GM12891 (cell line): ENCODE results near the gene HOXA9.

Source experiments
- PAX5 ChIP-seq: IDR thresholded peaks from 2 replicates; pipeline ENCODE4 v1.6.1; 2011; ENCODE audit warnings: low read length, moderate library complexity, mild to moderate bottlenecking; ENCODE audit not compliant: insufficient read depth, severe bottlenecking
- POLR2A ChIP-seq: IDR thresholded peaks from 2 replicates; pipeline ENCODE4 v1.6.1; 2011; ENCODE audit warnings: low read depth, low read length, control low read depth
- POLR2AphosphoS5 ChIP-seq: IDR thresholded peaks from 2 replicates; pipeline ENCODE4 v1.6.1; 2011; ENCODE audit warnings: low read depth, low read length, control low read depth
- POU2F2 ChIP-seq: IDR thresholded peaks from 2 replicates; pipeline ENCODE4 v1.6.1; 2011; ENCODE audit warnings: low read depth, mild to moderate bottlenecking, control low read depth, low read length, moderate library complexity
- SPI1 ChIP-seq: IDR thresholded peaks from 2 replicates; pipeline ENCODE4 v1.6.1; 2011; ENCODE audit warnings: low read depth, low read length, control low read depth
- TAF1 ChIP-seq: IDR thresholded peaks from 2 replicates; pipeline ENCODE4 v1.6.1; 2011; ENCODE audit warnings: low read depth, low read length, control low read depth

GRCh38 chr7:27134392-27134791 lies 30.9 kb downstream of the HOXA9 start:
- TF ChIP-seq TAF1 (no peak), POLR2AphosphoS5 (no peak), POLR2A (no peak), POU2F2 (no peak), SPI1 (no peak), PAX5 (no peak)
